ENCODE measurements around the gene RAC2. TPM values are rescaled to one million over a fixed set of nuclear protein-coding genes. Genes with fewer than 3 reads are reported as not detected.
A peak's percentile ranks its signal among the peaks of the same experiment; 100 is the strongest.

Gene RAC2
- total RNA-seq, 6 donors from 2014 or later, result 22.1 to 126 (median 65.2) TPM

- no peak overlapping the region for H3K4me3 ChIP-seq
- H3K36me3 ChIP-seq, result no peaks in the 10 kb centered on the region
- H3K27me3 ChIP-seq, result no peaks in the 10 kb centered on the region
- H3K4me1 ChIP-seq, result peaks cover 7 to 34% (median 24%) of the 10 kb centered on the region in 4 donors
- 83 to 100% methylated on average over 1 to 4 of the region's 4 CpGs for WGBS, 2 donors
- H3K9me3 ChIP-seq, result no peaks in the 10 kb centered on the region
- TF ChIP-seq CTCF (IDR thresholded peaks at IDR 0.05) (no peak), POLR2AphosphoS5 (IDR thresholded peaks at IDR 0.05) (no peak), POLR2A (IDR thresholded peaks at IDR 0.05) (no peak), EP300 (IDR thresholded peaks at IDR 0.05) (no peak)
- no peak overlapping the region for H3K27ac ChIP-seq
- no peak for ATAC-seq (ENCODE audit: low FRiP score in 2 of 2)
- DNase-seq, result no peak
Observed at GRCh38 chr22:37226087-37226486, 18.0 kb downstream of the RAC2 start.

GRCh38 chr22:37225481-37225880, 18.6 kb downstream of the RAC2 start:
- no peaks in the 10 kb centered on the region for H3K36me3 ChIP-seq
- H3K27ac ChIP-seq, result no peak overlapping the region
- no peaks in the 10 kb centered on the region for H3K27me3 ChIP-seq
- no peaks in the 10 kb centered on the region for H3K9me3 ChIP-seq
- ATAC-seq (ENCODE audit: low FRiP score in 2 of 2) (no peak), DNase-seq (no peak)
- 68 to 80% methylated on average over 8 of the region's 8 CpGs for WGBS, 2 donors
- TF ChIP-seq EP300 (IDR thresholded peaks at IDR 0.05), result no peak
- TF ChIP-seq CTCF (IDR thresholded peaks at IDR 0.05), result no peak
- TF ChIP-seq POLR2AphosphoS5 (IDR thresholded peaks at IDR 0.05), result no peak
- no peak for TF ChIP-seq POLR2A (IDR thresholded peaks at IDR 0.05)
- H3K4me1 ChIP-seq, result peaks cover 4 to 28% (median 21%) of the 10 kb centered on the region in 4 donors
- H3K4me3 ChIP-seq, result no peak overlapping the region

- TF ChIP-seq CTCF (IDR thresholded peaks at IDR 0.05) (no peak), POLR2AphosphoS5 (IDR thresholded peaks at IDR 0.05) (no peak), POLR2A (IDR thresholded peaks at IDR 0.05) (no peak), EP300 (IDR thresholded peaks at IDR 0.05) (no peak)
- 49 to 71% methylated on average over 8 of the region's 8 CpGs for WGBS, 2 donors
- no peak for DNase-seq
- no peak overlapping the region for H3K4me3 ChIP-seq
- H3K4me1 ChIP-seq, result peaks cover 4 to 22% (median 18%) of the 10 kb centered on the region in 4 donors
- no peaks in the 10 kb centered on the region for H3K27me3 ChIP-seq
- H3K27ac ChIP-seq, result peak overlapping the region in 1 of 4 donors; percentile 85
- H3K9me3 ChIP-seq, result no peaks in the 10 kb centered on the region
- H3K36me3 ChIP-seq, result no peaks in the 10 kb centered on the region
- ATAC-seq (ENCODE audit: low FRiP score in 2 of 2), result no peak
Observed at GRCh38 chr22:37224757-37225420, 19.2 kb downstream of the RAC2 start.

- no peaks in the 10 kb centered on the region for H3K27me3 ChIP-seq
- ATAC-seq (ENCODE audit: low FRiP score in 2 of 2) (no peak), DNase-seq (no peak)
- H3K36me3 ChIP-seq, result no peaks in the 10 kb centered on the region
- no peak overlapping the region for H3K4me3 ChIP-seq
- peak overlapping the region; percentile 48 to 85 (median 64) for H3K27ac ChIP-seq
- H3K9me3 ChIP-seq, result no peaks in the 10 kb centered on the region
- TF ChIP-seq POLR2AphosphoS5 (IDR thresholded peaks at IDR 0.05), result no peak
- no peak for TF ChIP-seq POLR2A (IDR thresholded peaks at IDR 0.05)
- no peak for TF ChIP-seq EP300 (IDR thresholded peaks at IDR 0.05)
- TF ChIP-seq CTCF (IDR thresholded peaks at IDR 0.05), result no peak
- 56 to 65% methylated on average over 3 of the region's 3 CpGs for WGBS, 2 donors
- peaks cover 2 to 14% (median 9%) of the 10 kb centered on the region in 4 donors for H3K4me1 ChIP-seq
Observed at GRCh38 chr22:37223965-37224551, 20.0 kb downstream of the RAC2 start.
